GM13976 (cell line): Measurements from ENCODE around the gene CNOT10.
"Not testable (repeated sequence)": the region's sequence is repeated elsewhere in the genome, so short reads cannot be mapped to it uniquely, and the experiment has no call there.

ENCODE experiments used
- DNase-seq: peaks from one replicate; pipeline ENCODE4 v3.0.0; 2012; ENCODE audit warnings: low spot score
- CTCF ChIP-seq: IDR thresholded peaks from 2 replicates; pipeline ENCODE4 v1.5.1; 2012; ENCODE audit warnings: borderline replicate concordance, mild to moderate bottlenecking; ENCODE audit not compliant: insufficient read depth; ENCODE audit errors: extremely low read depth, missing control alignments, control extremely low read depth
- in situ Hi-C: fragments of 300-500 bp; cut with MboI; formaldehyde crosslinking; loops from one replicate; pipeline ENCODE4 v1.12.0; 2022; ENCODE audit warnings: low sequenced_read_pairs, mixed read lengths, inconsistent platforms; ENCODE audit not compliant: unreplicated experiment

CNOT10 gene

DNA sequence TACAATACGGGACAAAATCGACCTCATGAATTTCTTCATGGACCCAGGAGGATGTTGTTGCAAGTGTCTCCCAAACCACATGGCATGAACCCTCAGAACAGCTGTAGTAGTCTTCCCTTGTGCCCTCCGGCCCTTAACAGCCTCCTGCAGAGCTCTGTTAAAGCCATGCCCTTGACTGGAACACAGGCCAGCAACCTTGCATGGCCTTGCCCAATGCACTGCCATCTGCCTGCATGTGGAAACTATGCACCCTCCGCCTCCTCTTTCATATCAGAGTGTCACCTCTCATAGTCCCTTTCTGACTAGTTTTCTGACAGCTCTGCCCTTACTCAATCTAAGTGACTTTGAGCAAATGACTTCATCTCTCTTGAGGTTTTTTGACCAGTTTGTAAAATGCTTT, 93.4 kb downstream of the CNOT10 start:
- in situ Hi-C loops: no loop called here
- TF ChIP-seq CTCF: no peak

DNA sequence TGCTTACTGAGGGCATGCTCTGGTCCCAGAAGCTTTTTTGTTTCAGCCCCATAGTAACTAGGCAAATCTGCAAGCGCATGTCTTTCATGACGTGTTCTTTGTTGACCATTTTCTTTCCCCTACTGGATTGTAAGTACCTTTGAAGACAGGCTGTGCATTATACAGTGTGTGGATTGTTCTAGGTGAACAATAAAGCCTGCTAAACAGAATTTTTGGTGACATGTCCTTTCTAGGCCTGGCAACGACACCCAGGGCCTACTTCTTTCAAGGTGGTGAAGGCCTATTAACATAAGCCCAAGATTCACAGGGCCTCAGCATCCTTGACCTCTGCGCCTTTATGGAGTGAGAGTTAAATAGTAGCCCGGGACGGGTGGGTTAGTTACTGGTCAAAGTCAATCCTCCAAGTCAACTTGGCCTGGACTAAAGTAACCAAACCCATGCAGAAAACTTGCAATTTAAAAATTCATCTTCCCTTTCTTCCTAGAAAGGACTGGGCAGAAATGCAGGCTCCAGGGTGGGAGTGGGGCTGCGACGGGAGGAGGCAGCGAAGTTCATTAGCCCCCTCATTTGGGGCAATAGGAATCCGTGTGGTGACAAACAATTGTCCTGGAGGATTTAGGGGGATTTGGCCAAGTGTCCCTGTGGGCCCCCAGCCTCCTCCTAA, 95.2 kb downstream of the CNOT10 start:
- in situ Hi-C loops: no loop called here
- no peak for DNase-seq
- no peak for TF ChIP-seq CTCF

More for the DNA sequence above, 93.4 kb downstream of the CNOT10 start:
- DNase-seq: no peak

DNA sequence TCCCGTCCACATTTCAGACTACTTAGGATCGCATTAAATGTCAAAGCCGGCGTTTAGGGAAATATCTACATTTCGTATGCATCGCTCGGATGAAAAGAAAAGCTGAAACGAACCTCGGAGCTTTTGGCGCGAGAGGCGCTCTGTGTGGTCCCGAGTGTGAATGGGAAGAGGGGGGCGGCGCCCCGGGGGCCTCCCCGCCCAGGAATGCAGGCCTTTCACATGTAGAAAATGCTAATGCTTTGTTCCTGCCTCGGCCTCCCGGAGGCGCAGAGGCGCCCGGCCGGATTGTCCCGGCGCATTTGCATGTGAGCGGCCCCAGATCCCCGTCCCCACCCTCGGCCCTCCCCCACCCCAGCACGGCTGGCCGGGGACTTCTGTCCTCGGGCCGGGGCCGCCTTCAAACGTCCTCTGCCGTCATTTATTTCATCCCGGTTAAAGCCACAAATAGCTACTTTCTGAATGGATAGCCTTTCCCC, 95.8 kb downstream of the CNOT10 start:
- TF ChIP-seq CTCF: no peak
- in situ Hi-C loops: no loop called here
- DNase-seq: peak; percentile 60

DNA sequence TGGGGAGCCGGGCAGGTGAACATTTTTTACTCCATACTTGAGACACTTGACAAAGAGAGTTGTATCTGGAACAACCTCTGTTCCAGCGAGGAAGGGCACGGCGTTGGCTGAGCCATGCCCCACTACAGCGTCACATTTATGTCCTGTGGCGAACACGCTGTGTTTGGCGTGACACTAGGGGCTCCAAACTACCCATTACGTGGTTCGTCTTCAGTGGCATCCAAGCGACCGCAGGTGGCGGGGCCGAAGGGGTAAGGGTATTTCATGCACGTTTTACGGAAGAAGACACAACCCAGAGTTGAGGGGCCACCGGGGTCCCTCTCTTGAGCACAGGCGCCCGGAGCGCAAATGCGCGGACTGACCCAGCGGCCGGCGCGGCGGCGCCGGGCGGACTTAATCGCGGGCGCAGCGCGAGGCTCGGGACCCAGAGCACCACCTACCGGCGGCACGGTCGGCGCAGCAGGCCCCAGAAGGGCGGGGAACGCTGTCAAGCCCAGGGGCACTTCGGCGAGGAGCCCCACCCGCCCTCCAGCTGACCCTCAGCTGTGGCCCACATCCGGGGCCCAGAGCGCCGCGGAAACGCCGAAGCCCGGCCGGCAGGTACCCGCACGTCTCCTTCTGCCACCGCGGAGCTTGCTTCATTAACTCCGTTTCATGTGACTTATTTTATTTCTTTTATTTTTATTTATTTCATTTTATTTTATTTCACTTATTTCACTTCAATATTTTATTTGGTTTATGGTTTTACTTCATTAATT, 96.4 kb downstream of the CNOT10 start:
- in situ Hi-C loops: no loop called here
- peak; percentile 91 for DNase-seq
- peak; percentile 96 for TF ChIP-seq CTCF

DNA sequence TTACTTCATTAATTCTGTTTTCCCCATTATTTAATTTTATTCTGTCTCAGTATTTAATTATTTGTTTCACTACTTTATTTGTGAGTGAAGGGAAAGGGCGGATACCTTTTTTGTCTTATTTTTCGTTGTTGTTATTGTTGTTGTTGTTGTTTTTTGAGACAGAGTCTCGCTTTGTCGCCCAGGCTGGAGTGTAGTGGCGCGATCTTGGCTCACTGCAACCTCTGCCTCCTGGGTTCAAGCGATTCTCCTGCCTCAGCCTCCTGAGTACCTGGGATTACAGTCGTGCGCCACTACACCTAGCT, 96.9 kb downstream of the CNOT10 start:
- in situ Hi-C loops, DNase-seq: not testable (repeated sequence)

DNA sequence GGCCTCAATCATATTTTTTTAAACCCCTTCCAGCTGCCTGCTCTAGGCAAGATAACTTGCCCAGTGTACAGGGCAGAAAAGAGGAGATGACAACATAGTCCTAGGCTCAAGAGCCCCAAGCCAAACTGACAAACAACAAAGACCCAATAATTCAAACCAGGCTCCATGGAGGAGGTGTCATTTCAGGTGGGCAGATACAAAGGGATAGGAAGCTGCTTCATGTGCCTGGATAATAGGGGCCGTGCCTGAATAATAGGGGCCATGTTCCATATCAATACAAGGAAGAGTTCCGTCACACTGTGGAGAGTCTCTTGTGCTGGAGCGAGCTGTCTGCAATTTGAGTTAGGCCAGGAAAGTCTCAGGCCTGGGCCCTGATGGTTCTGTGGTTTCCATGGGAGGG, 97.4 kb downstream of the CNOT10 start:
- no peak for TF ChIP-seq CTCF
- DNase-seq: no peak
- in situ Hi-C loops: no loop called here

DNA sequence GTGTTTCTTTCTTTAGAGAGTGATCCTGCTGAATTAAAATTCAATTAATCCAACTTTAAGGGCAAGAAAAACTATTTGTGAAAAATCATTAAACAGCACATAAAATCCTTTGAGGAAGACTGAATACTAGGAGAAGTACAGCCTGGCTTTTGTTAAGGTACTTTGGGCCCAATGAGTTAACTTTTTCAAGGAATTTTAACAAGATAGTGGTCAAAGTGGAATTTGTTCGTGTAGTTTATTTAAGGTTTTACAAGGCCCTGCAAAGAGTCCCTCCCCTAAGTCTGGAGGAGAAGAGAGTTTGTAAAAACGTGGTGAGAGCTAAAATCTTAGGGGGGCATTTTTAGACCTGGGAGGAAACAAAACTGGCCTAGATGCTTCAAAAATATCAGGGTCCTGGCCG, 106.8 kb downstream of the CNOT10 start:
- no peak for DNase-seq
- in situ Hi-C loops: no loop called here
- no peak for TF ChIP-seq CTCF
